Hematopoietic multipotent progenitor cell treated with erythropoietin and hydrocortisone succinate and interleukin-3 and kit ligand, for 17 days (in vitro differentiated cells): Measurements from ENCODE around the gene ARHGAP27.

Experiments used
- DNase-seq: peaks from one replicate; pipeline ENCODE4 v3.0.0-alpha.2; 2015; ENCODE audit warnings: low spot score

The ARHGAP27 gene

GRCh38 chr17:45405250-45406086 lies 27.2 kb downstream of the ARHGAP27 start:
- DNase-seq, result no peak

GRCh38 chr17:45404870-45405249 lies 27.8 kb downstream of the ARHGAP27 start:
- DNase-seq, result no peak

- no peak for DNase-seq
Measured at GRCh38 chr17:45403906-45404490, 28.7 kb downstream of the ARHGAP27 start.

GRCh38 chr17:45402916-45403315 lies 29.8 kb downstream of the ARHGAP27 start:
- no peak for DNase-seq

- no peak for DNase-seq
Measured at GRCh38 chr17:45398800-45399199, 33.9 kb downstream of the ARHGAP27 start.

- DNase-seq, result no peak
Measured at GRCh38 chr17:45397796-45398195, 34.9 kb downstream of the ARHGAP27 start.

- DNase-seq, result no peak
Measured at GRCh38 chr17:45396496-45397205, 36.0 kb downstream of the ARHGAP27 start.

GRCh38 chr17:45395569-45396415 lies 36.9 kb downstream of the ARHGAP27 start:
- no peak for DNase-seq

GRCh38 chr17:45394913-45395568 lies 37.6 kb downstream of the ARHGAP27 start:
- peak; percentile 22 for DNase-seq

- no peak for DNase-seq
Measured at GRCh38 chr17:45394564-45394912, 38.1 kb downstream of the ARHGAP27 start.

- DNase-seq, result no peak
Measured at GRCh38 chr17:45394091-45394490, 38.6 kb downstream of the ARHGAP27 start.

GRCh38 chr17:45393411-45393810 lies 39.3 kb downstream of the ARHGAP27 start:
- DNase-seq, result no peak

- no peak for DNase-seq
Measured at GRCh38 chr17:45391918-45392317, 40.8 kb downstream of the ARHGAP27 start.

GRCh38 chr17:45391291-45391690 lies 41.4 kb downstream of the ARHGAP27 start:
- no peak for DNase-seq

- no peak for DNase-seq
Measured at GRCh38 chr17:45389354-45389753, 43.3 kb downstream of the ARHGAP27 start.

GRCh38 chr17:45388604-45389325 lies 43.9 kb downstream of the ARHGAP27 start:
- no peak for DNase-seq

- DNase-seq, result no peak
Measured at GRCh38 chr17:45387739-45388138, 44.9 kb downstream of the ARHGAP27 start.

GRCh38 chr17:45386178-45386577 lies 46.5 kb downstream of the ARHGAP27 start:
- no peak for DNase-seq

- DNase-seq, result peak; percentile 86
Measured at GRCh38 chr17:45385331-45385997, 47.2 kb downstream of the ARHGAP27 start.

- DNase-seq, result no peak
Measured at GRCh38 chr17:45384789-45385262, 47.8 kb downstream of the ARHGAP27 start.
